ENCODE measurements around the gene VPS52. TPM values are rescaled to one million over a fixed set of nuclear protein-coding genes. Genes with fewer than 3 reads are reported as not detected.

VPS52 gene
- total and polyA plus RNA-seq, 9 of the 15 experiments (the other 6 are each of a cell fraction or from before 2014, with no cell fraction given), result 24.4 to 103 (median 40.2) TPM

- TF ChIP-seq ZKSCAN8 (CRISPR knock-in tag; IDR thresholded peaks at IDR 0.05) (no peak), HSF4 (CRISPR knock-in tag; IDR thresholded peaks at IDR 0.05; ENCODE audit: borderline replicate concordance) (no peak), ZNF695 (CRISPR knock-in tag; IDR thresholded peaks at IDR 0.05) (no peak), ZFP1 (CRISPR knock-in tag; IDR thresholded peaks at IDR 0.05) (no peak), ZC3H4 (CRISPR knock-in tag; IDR thresholded peaks at IDR 0.05; ENCODE audit: borderline replicate concordance) (no peak), NFXL1 (CRISPR knock-in tag; IDR thresholded peaks at IDR 0.05) (no peak), ZNF764 (CRISPR knock-in tag; IDR thresholded peaks at IDR 0.05; ENCODE audit: low read depth) (no peak), ZNF592 (IDR thresholded peaks at IDR 0.05) (peak; percentile 65; the same call in 1 of the 2 replicates), HMG20B (CRISPR knock-in tag; IDR thresholded peaks at IDR 0.05) (no peak), FOXP4 (CRISPR knock-in tag; IDR thresholded peaks at IDR 0.05; ENCODE audit: borderline replicate concordance) (no peak), ZNF124 (CRISPR knock-in tag; IDR thresholded peaks at IDR 0.05) (no peak), MAFK (IDR thresholded peaks at IDR 0.05; ENCODE audit: low read length) (peak; percentile 2; the same call in 1 of the 2 replicates), EGR1 (conservative IDR thresholded peaks at IDR 0.05) (no peak), SNIP1 (IDR thresholded peaks at IDR 0.05; ENCODE audit: low read depth) (no peak), E2F3 (CRISPR knock-in tag; IDR thresholded peaks at IDR 0.05) (no peak), PTRF (tag; IDR thresholded peaks at IDR 0.05) (no peak; the same call in 1 of the 2 replicates), PHTF2 (CRISPR knock-in tag; IDR thresholded peaks at IDR 0.05) (no peak), ZNF436 (CRISPR knock-in tag; IDR thresholded peaks at IDR 0.05) (no peak), ILK (tag; IDR thresholded peaks at IDR 0.05; ENCODE audit: borderline replicate concordance, low read depth) (no peak), PBX2 (CRISPR knock-in tag; IDR thresholded peaks at IDR 0.05; ENCODE audit: low read depth) (no peak), PBX2 (tag; conservative IDR thresholded peaks at IDR 0.05; ENCODE audit: low read depth) (no peak), ZNF324 (CRISPR knock-in tag; IDR thresholded peaks at IDR 0.05) (no peak), TGIF2 (CRISPR knock-in tag; IDR thresholded peaks at IDR 0.05) (no peak)
These were observed 70.5 kb downstream of the VPS52 start (continued) for GRCh38 chr6:33201147-33201545.
